Measurements from ENCODE around the gene PKD2.

DNA sequence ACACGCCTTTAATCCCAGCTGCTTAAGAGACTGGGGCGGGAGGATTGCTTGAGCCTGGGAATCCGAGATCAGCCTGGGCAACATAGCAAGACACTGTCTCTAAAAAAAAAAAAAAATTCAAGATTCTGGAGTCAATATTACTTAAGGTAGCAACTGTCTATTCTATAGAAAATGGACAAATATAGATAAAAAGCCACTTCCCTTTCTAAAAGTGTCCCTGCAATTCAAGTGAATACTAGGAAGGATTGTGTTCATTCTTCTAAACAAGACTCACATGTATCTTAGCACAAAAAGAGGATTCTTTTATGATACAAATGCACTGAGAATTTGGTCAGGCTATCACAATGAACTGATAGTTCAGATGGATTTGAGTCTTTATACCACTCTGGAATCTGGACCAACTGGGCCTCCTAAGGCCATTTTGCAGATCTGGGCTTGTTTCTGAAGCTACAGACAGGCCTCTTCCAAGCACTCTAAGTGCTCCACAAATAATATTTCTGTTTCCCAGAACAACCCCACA, 7.0 kb downstream of the PKD2 start:
- TF ChIP-seq CTCF (IDR thresholded peaks at IDR 0.05) (no peak), POLR2A (IDR thresholded peaks at IDR 0.05) (no peak), EP300 (IDR thresholded peaks at IDR 0.05) (no peak)

All from sigmoid colon (tissue), 4 donors.